Ectodermal cell (in vitro differentiated cells): Measurements from ENCODE around the gene OR1M1.

Experiments
- H3K27ac ChIP-seq: 2 replicates; pipeline ENCODE4 v1.7.0; 2013; ENCODE audit warnings: mild to moderate bottlenecking, low read depth, low read length; ENCODE audit not compliant: insufficient read depth, poor library complexity, severe bottlenecking
- H3K27me3 ChIP-seq: 2 replicates; pipeline ENCODE4 v1.7.0; 2013; ENCODE audit warnings: mild to moderate bottlenecking, low read length; ENCODE audit not compliant: insufficient read depth, control insufficient read depth, poor library complexity, severe bottlenecking
- H3K36me3 ChIP-seq: one replicate; pipeline ENCODE4 v1.7.0; 2013; ENCODE audit warnings: low read length; ENCODE audit not compliant: control insufficient read depth, insufficient read depth
- H3K4me1 ChIP-seq: one replicate; pipeline ENCODE4 v1.7.0; 2013; ENCODE audit warnings: low read length; ENCODE audit not compliant: control insufficient read depth, insufficient read depth
- H3K4me3 ChIP-seq: 2 replicates; pipeline ENCODE4 v1.7.0; 2013; ENCODE audit warnings: low read depth, low read length, control low read depth; ENCODE audit not compliant: insufficient read depth
- H3K9me3 ChIP-seq: 2 replicates; pipeline ENCODE4 v1.7.0; 2013; ENCODE audit warnings: mild to moderate bottlenecking, low read length, moderate library complexity; ENCODE audit not compliant: control insufficient read depth
- WGBS, 2 experiments: methylation state at CpG; one replicate each; pipeline ENCODE4 v1.1.7; 2013; ENCODE audit warnings: missing lambda C conversion rate in 2 of 2; 5-methylcytosine and 5-hydroxymethylcytosine counted together

The OR1M1 gene

DNA sequence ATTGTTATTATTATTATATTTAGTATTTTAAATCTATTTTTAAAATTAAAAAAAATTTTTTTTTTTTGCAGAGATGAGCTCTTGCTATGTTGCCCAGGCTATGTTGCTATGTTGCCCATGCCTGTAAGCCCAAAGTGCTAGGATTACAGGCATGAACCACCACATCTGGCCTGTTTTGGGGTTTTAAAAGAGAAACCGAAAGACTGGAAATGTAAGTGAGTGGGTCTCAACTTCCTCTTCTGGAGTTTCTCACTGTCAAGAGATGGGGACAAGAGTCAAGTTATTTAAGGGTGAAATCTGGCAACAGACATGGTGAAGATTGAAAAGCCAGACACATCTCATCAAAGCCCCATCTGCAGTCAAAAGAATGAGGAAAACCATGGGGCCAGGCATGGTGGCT lies 44.1 kb downstream of the OR1M1 start:
- H3K27ac ChIP-seq, result no peak overlapping the region
- WGBS, 2 experiments, result 77 to 88% methylated on average over 1 of the region's 1 CpG
- no peaks in the 10 kb centered on the region for H3K36me3 ChIP-seq
- H3K4me1 ChIP-seq, result no peaks in the 10 kb centered on the region
- no peak overlapping the region for H3K4me3 ChIP-seq
- H3K9me3 ChIP-seq, result no peaks in the 10 kb centered on the region
- no peaks in the 10 kb centered on the region for H3K27me3 ChIP-seq

DNA sequence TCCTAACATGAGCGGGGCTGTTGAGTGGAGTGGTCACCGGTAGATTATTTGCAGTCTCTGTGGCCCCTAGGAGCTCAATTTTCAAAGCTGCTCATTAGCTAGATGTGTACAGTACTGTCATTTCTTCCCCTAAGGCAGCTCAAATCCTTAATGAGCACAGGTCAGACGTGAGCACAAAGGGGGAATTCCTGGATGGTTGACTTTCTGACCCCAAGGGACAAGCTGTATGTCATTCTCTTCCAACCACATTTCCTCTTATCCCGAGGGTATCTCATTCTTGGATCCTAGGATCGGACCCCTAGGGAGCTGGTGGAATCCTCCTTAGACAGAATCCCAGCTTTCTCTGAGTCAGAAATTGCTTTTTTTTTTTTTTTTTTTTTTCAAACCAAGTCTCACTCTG lies 45.6 kb downstream of the OR1M1 start:
- Histone ChIP-seq H3K27me3 (no peaks in the 10 kb centered on the region), H3K4me3 (no peak overlapping the region), H3K36me3 (no peaks in the 10 kb centered on the region), H3K27ac (no peak overlapping the region), H3K4me1 (no peaks in the 10 kb centered on the region), H3K9me3 (no peaks in the 10 kb centered on the region)
- WGBS, 2 experiments, result 72 to 73% methylated on average over 5 of the region's 5 CpGs

DNA sequence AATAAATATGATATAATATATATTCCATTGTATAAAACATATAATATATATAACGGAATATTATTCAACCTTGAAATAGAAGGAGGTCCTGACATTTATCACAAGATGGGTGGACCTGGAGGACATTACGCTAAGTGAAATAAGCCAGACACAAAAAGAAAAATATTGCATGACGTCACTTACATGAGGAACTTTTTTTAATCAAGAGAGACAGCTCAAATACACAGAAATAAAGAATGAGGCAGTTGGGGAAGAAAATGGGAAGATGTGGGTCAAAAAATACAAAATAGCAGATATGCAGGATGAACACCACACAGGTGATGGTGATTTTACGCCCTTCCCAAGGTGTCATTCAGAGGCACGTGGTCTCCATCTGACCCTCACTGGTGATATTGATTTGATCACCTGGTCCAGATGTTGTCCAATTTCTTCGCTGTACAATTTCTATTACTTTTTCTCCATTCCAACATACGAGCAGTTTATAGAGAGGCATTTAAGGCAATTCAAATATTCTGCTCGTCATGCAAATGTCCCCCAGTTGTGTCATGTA lies 52.8 kb downstream of the OR1M1 start:
- peak overlapping the region; percentile 89 for H3K4me3 ChIP-seq
- H3K27me3 ChIP-seq, result no peaks in the 10 kb centered on the region
- H3K36me3 ChIP-seq, result peaks cover 11% of the 10 kb centered on the region
- 55% methylated on average over 7 of the region's 8 CpGs for WGBS, 2 experiments
- H3K9me3 ChIP-seq, result peaks cover 3% of the 10 kb centered on the region
- H3K27ac ChIP-seq, result no peak overlapping the region
- H3K4me1 ChIP-seq, result no peaks in the 10 kb centered on the region

DNA sequence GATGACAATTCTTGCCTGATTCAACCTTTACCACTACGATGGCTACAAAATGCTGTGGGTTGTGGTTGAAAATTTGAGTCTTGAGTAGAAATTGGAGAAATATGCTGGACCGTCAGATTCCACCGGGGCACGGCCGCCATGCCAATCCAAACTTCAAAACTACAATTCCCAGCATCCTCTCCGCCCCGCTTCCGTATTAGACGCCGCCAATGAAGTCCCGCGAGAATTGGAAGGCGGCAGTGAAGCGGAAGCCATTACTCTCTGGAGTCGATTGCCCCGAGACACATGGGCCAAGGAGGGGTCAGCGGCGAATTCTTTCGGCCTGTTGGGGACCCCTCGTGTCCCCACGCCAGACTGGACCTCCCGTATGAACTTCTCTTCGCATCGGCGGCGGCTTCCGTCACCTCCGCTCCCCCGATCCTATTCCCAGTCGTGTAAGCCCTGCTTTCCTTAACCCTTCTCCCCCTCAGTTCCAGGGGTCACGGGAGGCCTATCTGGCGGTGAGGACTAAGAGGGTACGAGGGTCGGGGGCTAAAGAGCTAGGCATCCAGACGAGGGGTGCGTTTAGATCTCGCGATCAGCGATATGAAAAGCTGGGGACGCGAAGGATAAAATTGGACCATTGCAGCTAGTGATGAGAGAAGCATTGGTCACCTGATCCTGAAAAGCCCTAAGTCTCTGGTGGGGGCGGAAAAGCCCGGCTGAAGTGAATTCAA lies 53.5 kb downstream of the OR1M1 start, which contains the start of gene ZNF317:
ZNF317 (plus strand) TSS at position 239 of the 716 bp plus-strand sequence. CDS start 15,620 bp downstream, outside the sequence.
- H3K27ac ChIP-seq, result peak within 1 kb of the TSS; percentile 38
- WGBS, 2 experiments, result 0% methylated on average over 43 of the region's 43 CpGs

DNA sequence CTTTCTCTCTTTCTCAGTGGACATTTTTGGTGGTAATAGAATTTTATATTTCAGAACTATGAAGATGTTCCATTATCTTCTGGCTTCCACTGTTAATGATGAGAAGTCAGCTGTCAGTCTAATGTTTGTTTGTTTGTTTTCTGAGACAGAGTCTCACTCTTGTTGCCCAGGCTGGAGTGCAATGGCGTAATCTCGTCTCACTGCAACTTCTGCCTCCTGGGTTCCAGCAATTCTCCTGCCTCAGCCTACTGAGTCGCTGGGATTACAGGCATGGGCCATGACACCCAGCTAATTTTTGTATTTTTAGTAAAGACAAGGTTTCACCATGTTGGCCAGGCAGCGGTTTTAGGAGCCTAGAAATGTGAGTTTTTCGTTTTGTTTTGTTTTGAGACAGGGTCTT lies 58.1 kb downstream of the OR1M1 start:
- Histone ChIP-seq H3K4me1 (no peaks in the 10 kb centered on the region), H3K9me3 (peaks cover 12% of the 10 kb centered on the region), H3K4me3 (no peak overlapping the region), H3K27ac (no peak overlapping the region), H3K27me3 (no peaks in the 10 kb centered on the region), H3K36me3 (peaks cover 35% of the 10 kb centered on the region)
- 90 to 94% methylated on average over 5 of the region's 5 CpGs for WGBS, 2 experiments

More for the DNA sequence above, 53.5 kb downstream of the OR1M1 start, which contains the start of gene ZNF317:
- Histone ChIP-seq H3K9me3 (peaks cover 6% of the 10 kb centered on the region), H3K27me3 (no peaks in the 10 kb centered on the region), H3K36me3 (peaks cover 14% of the 10 kb centered on the region), H3K4me1 (no peaks in the 10 kb centered on the region), H3K4me3 (peak within 1 kb of the TSS; percentile 89)
